Measurements from ENCODE around the gene EIF5A. TPM values are rescaled to one million over a fixed set of nuclear protein-coding genes. Genes with fewer than 3 reads are reported as not detected.

The EIF5A gene
- total RNA-seq, 2 experiments from 2014 or later, result 774 to 776 TPM

- Mint-ChIP-seq H3K4me1 (ENCODE audit: low read depth) (peaks cover 12% of the 10 kb centered on the region), H3K36me3 (no peaks in the 10 kb centered on the region), H3K4me3 (no peak overlapping the region), H3K27ac (no peak overlapping the region), H3K9me3 (no peaks in the 10 kb centered on the region), H3K27me3 (peaks cover 16% of the 10 kb centered on the region)
- intact Hi-C loops (cut with micrococcal nuclease), result no loop called here
- ChIA-PET CTCF (interaction anchor here (0.7 to 8.4 kb wide), 4 partner anchors 18 to 360 kb away, joined by 3 to 145 read pairs (median 4); no protein-coding TSS in a partner anchor), POLR2A (no interaction called here)
- no peak for DNase-seq
Observed at GRCh38 chr17:7279448-7279847, 28.0 kb upstream of the EIF5A start.

GRCh38 chr17:7280519-7281073, 26.8 kb upstream of the EIF5A start:
- H3K4me1 Mint-ChIP-seq (ENCODE audit: low read depth), result peaks cover 12% of the 10 kb centered on the region
- ChIA-PET POLR2A (no interaction called here), CTCF (interaction anchor here (0.6 to 8.4 kb wide), 18 partner anchors 11 to 1938 kb away, joined by 3 to 145 read pairs (median 4); partner anchors contain the start of genes NEURL4 and PLSCR3)
- H3K27me3 Mint-ChIP-seq, result peaks cover 16% of the 10 kb centered on the region
- H3K36me3 Mint-ChIP-seq, result no peaks in the 10 kb centered on the region
- intact Hi-C loops (cut with micrococcal nuclease), result loop anchor here (1.0 to 5.0 kb wide), 4 partner anchors 16 to 155 kb away; partner anchors contain the start of genes KCTD11, PLSCR3 and TMEM102
- H3K9me3 Mint-ChIP-seq, result no peaks in the 10 kb centered on the region
- H3K4me3 Mint-ChIP-seq, result peak overlapping the region; percentile 65
- peak; percentile 91 for DNase-seq
- H3K27ac Mint-ChIP-seq, result no peak overlapping the region

GRCh38 chr17:7281074-7281952, 26.1 kb upstream of the EIF5A start, which contains the start of gene SLC2A4:
SLC2A4 (plus strand) TSS chr17:7281718; CDS start chr17:7281935, 217 bp downstream.
- Mint-ChIP-seq H3K4me1 (ENCODE audit: low read depth) (peaks cover 12% of the 10 kb centered on the region), H3K27ac (no peak within 1 kb of the TSS), H3K4me3 (peak within 1 kb of the TSS; percentile 65), H3K9me3 (no peaks in the 10 kb centered on the region), H3K27me3 (peaks cover 18% of the 10 kb centered on the region), H3K36me3 (no peaks in the 10 kb centered on the region)
- POLR2A ChIA-PET, result interaction anchor here (0.7 kb wide), 1 partner anchor 15 kb away, joined by 3 read pairs; no protein-coding TSS in a partner anchor
- intact Hi-C loops (cut with micrococcal nuclease), result loop anchor here (5.0 kb wide), 1 partner anchor 111 kb away; the partner anchor contains the start of gene PLSCR3
- CTCF ChIA-PET, result interaction anchor here (0.8 to 8.4 kb wide), 15 partner anchors 12 to 308 kb away, joined by 3 to 145 read pairs (median 4); partner anchors contain the start of genes NEURL4 and PLSCR3
- DNase-seq, result peak; percentile 92

- no peak for DNase-seq
- Mint-ChIP-seq H3K27me3 (peaks cover 19% of the 10 kb centered on the region), H3K36me3 (no peaks in the 10 kb centered on the region), H3K27ac (no peak overlapping the region), H3K9me3 (no peaks in the 10 kb centered on the region), H3K4me1 (ENCODE audit: low read depth) (peaks cover 12% of the 10 kb centered on the region), H3K4me3 (peak overlapping the region; percentile 65)
- intact Hi-C loops (cut with micrococcal nuclease), result loop anchor here (5.0 kb wide), 1 partner anchor 110 kb away; the partner anchor contains the start of gene PLSCR3
- ChIA-PET POLR2A (interaction anchor here (0.8 kb wide), 1 partner anchor 22 kb away, joined by 4 read pairs; no protein-coding TSS in a partner anchor), CTCF (interaction anchor here (1.0 to 8.4 kb wide), 6 partner anchors 11 to 155 kb away, joined by 3 to 145 read pairs (median 7); partner anchors contain the start of gene NEURL4)
Observed at GRCh38 chr17:7281953-7282751, 25.3 kb upstream of the EIF5A start.

DNA sequence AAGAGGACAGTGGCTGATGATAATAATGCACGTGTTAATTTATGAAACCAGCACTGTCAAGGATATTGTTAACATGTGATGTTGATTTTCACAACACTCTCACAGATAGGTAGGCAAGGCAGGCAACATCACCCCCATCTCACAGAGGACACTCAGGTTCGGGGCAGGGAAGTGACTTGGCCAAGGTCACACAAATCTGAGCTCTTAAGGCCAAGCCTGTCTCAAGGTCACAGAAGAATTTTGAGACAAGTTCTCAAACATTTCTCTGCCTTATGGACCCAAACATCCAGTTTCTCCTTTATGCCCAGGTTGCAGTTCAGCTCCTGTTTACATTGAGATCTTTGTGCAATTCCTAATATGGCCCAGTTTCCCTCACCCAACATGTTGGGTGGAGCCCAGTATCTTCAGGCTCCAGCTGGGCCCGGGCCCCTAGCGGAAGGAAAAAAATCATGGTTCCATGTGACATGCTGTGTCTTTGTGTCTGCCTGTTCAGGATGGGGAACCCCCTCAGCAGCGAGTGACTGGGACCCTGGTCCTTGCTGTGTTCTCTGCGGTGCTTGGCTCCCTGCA, 24.6 kb upstream of the EIF5A start:
- Mint-ChIP-seq H3K27ac (no peak overlapping the region), H3K36me3 (no peaks in the 10 kb centered on the region), H3K4me3 (no peak overlapping the region), H3K9me3 (no peaks in the 10 kb centered on the region), H3K4me1 (ENCODE audit: low read depth) (peaks cover 12% of the 10 kb centered on the region), H3K27me3 (peaks cover 19% of the 10 kb centered on the region)
- no peak for DNase-seq
- ChIA-PET POLR2A (interaction anchor here (0.5 to 0.8 kb wide), 2 partner anchors 23 to 94 kb away, joined by 3 to 4 read pairs; no protein-coding TSS in a partner anchor), CTCF (interaction anchor here (1.0 to 8.4 kb wide), 4 partner anchors 15 to 154 kb away, joined by 3 to 145 read pairs (median 6); no protein-coding TSS in a partner anchor)
- intact Hi-C loops (cut with micrococcal nuclease), result loop anchor here (5.0 kb wide), 1 partner anchor 109 kb away; the partner anchor contains the start of gene PLSCR3

DNA sequence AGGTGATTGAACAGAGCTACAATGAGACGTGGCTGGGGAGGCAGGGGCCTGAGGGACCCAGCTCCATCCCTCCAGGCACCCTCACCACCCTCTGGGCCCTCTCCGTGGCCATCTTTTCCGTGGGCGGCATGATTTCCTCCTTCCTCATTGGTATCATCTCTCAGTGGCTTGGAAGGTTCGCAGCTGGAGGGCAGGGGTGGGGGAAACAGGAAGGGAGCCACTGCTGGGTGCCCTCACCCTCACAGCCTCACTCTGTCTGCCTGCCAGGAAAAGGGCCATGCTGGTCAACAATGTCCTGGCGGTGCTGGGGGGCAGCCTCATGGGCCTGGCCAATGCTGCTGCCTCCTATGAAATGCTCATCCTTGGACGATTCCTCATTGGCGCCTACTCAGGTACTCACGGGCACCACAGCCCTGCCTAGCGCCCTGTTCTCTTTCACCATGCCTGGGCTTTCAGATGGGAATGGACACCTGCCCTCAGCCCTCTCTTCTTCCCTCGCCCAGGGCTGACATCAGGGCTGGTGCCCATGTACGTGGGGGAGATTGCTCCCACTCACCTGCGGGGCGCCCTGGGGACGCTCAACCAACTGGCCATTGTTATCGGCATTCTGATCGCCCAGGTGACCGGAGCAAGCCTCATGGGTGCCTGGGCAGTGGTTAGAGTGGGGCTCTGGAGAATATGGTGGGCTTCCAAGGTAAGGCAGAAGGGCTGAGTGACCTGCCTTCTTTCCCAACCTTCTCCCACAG, 23.8 kb upstream of the EIF5A start:
- no peak overlapping the region for H3K4me3 Mint-ChIP-seq
- POLR2A ChIA-PET, result no interaction called here
- H3K9me3 Mint-ChIP-seq, result no peaks in the 10 kb centered on the region
- no peak for DNase-seq
- intact Hi-C loops (cut with micrococcal nuclease), result loop anchor here (5.0 kb wide), 1 partner anchor 109 kb away; the partner anchor contains the start of gene PLSCR3
- H3K36me3 Mint-ChIP-seq, result no peaks in the 10 kb centered on the region
- H3K27ac Mint-ChIP-seq, result no peak overlapping the region
- peaks cover 19% of the 10 kb centered on the region for H3K27me3 Mint-ChIP-seq
- H3K4me1 Mint-ChIP-seq (ENCODE audit: low read depth), result peaks cover 12% of the 10 kb centered on the region
- CTCF ChIA-PET, result interaction anchor here (1.1 to 8.4 kb wide), 3 partner anchors 14 to 153 kb away, joined by 3 to 145 read pairs (median 5); no protein-coding TSS in a partner anchor

DNA sequence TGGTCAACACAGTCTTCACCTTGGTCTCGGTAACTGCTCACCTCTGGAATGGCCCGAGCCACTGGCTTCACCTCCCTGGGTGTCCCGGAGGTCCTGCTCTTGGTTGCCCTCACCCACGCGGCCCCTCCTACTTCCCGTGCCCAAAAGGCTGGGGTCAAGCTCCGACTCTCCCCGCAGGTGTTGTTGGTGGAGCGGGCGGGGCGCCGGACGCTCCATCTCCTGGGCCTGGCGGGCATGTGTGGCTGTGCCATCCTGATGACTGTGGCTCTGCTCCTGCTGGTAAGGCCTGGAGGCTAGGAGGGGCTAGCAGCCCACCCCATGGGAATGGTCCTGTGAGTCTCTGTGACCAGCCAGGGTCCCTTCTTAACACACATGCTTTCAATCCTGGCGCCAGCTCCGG, 22.5 kb upstream of the EIF5A start:
- Mint-ChIP-seq H3K4me1 (ENCODE audit: low read depth) (peaks cover 12% of the 10 kb centered on the region), H3K36me3 (no peaks in the 10 kb centered on the region), H3K27me3 (peaks cover 20% of the 10 kb centered on the region), H3K9me3 (no peaks in the 10 kb centered on the region), H3K27ac (no peak overlapping the region), H3K4me3 (no peak overlapping the region)
- ChIA-PET POLR2A (interaction anchor here (0.6 kb wide), 1 partner anchor 231 kb away, joined by 3 read pairs; no protein-coding TSS in a partner anchor), CTCF (interaction anchor here (0.6 to 8.4 kb wide), 3 partner anchors 13 to 276 kb away, joined by 3 to 145 read pairs (median 5); no protein-coding TSS in a partner anchor)
- DNase-seq, result no peak
- intact Hi-C loops (cut with micrococcal nuclease), result loop anchor here (5.0 kb wide), 1 partner anchor 107 kb away; the partner anchor contains the start of gene PLSCR3

GRCh38 chr17:7285679-7286078, 21.7 kb upstream of the EIF5A start:
- Mint-ChIP-seq H3K27ac (no peak overlapping the region), H3K36me3 (no peaks in the 10 kb centered on the region), H3K27me3 (peaks cover 21% of the 10 kb centered on the region), H3K4me1 (ENCODE audit: low read depth) (peaks cover 11% of the 10 kb centered on the region), H3K4me3 (no peak overlapping the region), H3K9me3 (no peaks in the 10 kb centered on the region)
- POLR2A ChIA-PET, result interaction anchor here (0.6 kb wide), 1 partner anchor 232 kb away, joined by 3 read pairs; no protein-coding TSS in a partner anchor
- intact Hi-C loops (cut with micrococcal nuclease), result no loop called here
- CTCF ChIA-PET, result interaction anchor here (0.9 to 8.4 kb wide), 3 partner anchors 12 to 151 kb away, joined by 3 to 145 read pairs (median 3); no protein-coding TSS in a partner anchor
- no peak for DNase-seq

DNA sequence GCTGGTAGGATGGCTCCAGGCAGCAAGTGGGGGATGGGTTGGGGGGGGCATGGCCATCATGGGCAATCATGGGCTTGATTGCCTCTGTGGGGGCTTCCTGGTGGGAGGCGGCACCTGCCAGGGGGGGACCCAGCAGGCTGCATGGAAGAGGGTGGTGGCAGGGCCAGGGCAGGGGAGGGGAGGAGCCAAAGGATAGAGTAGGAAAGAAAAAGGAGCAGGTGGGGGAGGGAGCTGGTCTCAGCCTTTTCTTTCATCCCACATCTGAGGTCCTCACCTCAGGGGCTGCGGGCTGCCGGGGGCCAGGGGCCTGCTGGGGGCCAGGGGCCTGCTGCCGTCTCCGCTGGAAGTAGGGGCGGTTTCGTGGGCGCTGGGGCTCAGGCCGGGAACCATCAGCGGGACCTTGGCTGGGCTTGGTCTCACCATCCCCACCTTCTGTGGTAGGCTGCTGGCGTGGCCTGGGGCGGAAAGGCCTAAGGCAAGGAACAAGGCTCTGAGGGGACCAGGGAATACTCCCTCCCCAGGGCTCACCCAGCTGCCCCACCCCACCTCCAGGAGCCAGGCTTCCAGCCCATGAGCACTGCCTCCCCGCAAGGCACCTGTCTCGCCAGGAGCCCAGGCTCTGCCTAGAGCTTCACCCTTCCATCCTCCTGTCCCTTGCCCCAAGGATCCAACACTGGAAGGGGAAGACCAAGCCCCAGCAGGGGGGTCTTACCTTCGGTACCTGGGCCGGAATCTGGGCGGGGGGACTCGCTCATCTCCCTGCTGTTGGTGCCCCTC, 18.0 kb upstream of the EIF5A start:
- no peaks in the 10 kb centered on the region for H3K9me3 Mint-ChIP-seq
- H3K27me3 Mint-ChIP-seq, result peaks cover 17% of the 10 kb centered on the region
- POLR2A ChIA-PET, result interaction anchor here (0.6 kb wide), 1 partner anchor 283 kb away, joined by 3 read pairs; no protein-coding TSS in a partner anchor
- no peaks in the 10 kb centered on the region for H3K36me3 Mint-ChIP-seq
- intact Hi-C loops (cut with micrococcal nuclease), result no loop called here
- H3K4me1 Mint-ChIP-seq (ENCODE audit: low read depth), result peaks cover 5% of the 10 kb centered on the region
- CTCF ChIA-PET, result interaction anchor here (0.8 to 1.0 kb wide), 2 partner anchors 7 to 243 kb away, joined by 3 read pairs; no protein-coding TSS in a partner anchor
- DNase-seq, result no peak
- H3K27ac Mint-ChIP-seq, result no peak overlapping the region
- no peak overlapping the region for H3K4me3 Mint-ChIP-seq

DNA sequence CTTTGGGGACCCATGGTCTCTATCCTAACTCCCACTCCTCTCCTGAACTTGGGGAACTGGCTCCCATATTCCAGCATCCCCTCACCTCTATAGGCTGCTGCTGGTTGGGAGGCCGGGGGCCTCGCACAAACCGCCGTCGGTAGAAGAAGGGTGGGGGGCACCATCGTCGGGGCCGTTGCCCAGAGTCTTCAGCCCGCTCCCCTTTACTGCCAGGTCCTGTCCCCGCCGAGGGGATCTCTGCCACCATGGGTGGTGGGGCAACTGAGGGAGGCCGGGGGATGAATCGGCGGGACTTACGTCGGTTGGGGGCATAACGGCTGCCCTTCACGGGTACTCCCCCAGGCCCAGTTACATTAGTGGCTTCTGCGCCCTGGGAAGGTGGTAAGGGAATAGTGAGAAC, 17.3 kb upstream of the EIF5A start:
- H3K4me1 Mint-ChIP-seq (ENCODE audit: low read depth), result peaks cover 8% of the 10 kb centered on the region
- H3K27me3 Mint-ChIP-seq, result peaks cover 20% of the 10 kb centered on the region
- H3K9me3 Mint-ChIP-seq, result no peaks in the 10 kb centered on the region
- intact Hi-C loops (cut with micrococcal nuclease), result no loop called here
- ChIA-PET CTCF (no interaction called here), POLR2A (no interaction called here)
- no peak overlapping the region for H3K27ac Mint-ChIP-seq
- no peak overlapping the region for H3K4me3 Mint-ChIP-seq
- DNase-seq, result no peak
- H3K36me3 Mint-ChIP-seq, result no peaks in the 10 kb centered on the region
